Smooth muscle cell (in vitro differentiated cells): ENCODE results near the gene NRXN3. TPM values are rescaled to one million over a fixed set of nuclear protein-coding genes. Genes with fewer than 3 reads are reported as not detected.
A peak's percentile ranks its signal among the peaks of the same experiment; 100 is the strongest.

Source experiments
- DNase-seq: peaks from one replicate; lab custom pipeline; 2025; ENCODE audit not compliant: unreplicated experiment; lab: John Stamatoyannopoulos, UW
- H2AFZ ChIP-seq: fragments of 200-600 bp; sonication (generic); 2 replicates; pipeline ENCODE4 v1.6.0; 2016; ENCODE audit warnings: antibody characterized with exemption, low read depth, mild to moderate bottlenecking
- H3F3A ChIP-seq: fragments of 200-600 bp; sonication (generic); 2 replicates; pipeline ENCODE4 v1.6.0; 2017; ENCODE audit warnings: antibody characterized with exemption, low read depth
- H3K27ac ChIP-seq: fragments of 200-600 bp; sonication (generic); 2 replicates; pipeline ENCODE4 v1.5.1; 2016; ENCODE audit warnings: low read depth, mild to moderate bottlenecking
- H3K27me3 ChIP-seq: fragments of 200-600 bp; sonication (generic); 2 replicates; pipeline ENCODE4 v1.6.1; 2016; ENCODE audit warnings: low read depth, mild to moderate bottlenecking
- H3K36me3 ChIP-seq: fragments of 200-600 bp; sonication (generic); 2 replicates; pipeline ENCODE4 v1.5.1; 2016; ENCODE audit warnings: low read depth
- H3K4me1 ChIP-seq: fragments of 200-600 bp; sonication (generic); 2 replicates; pipeline ENCODE4 v1.5.1; 2016; ENCODE audit warnings: low read depth
- H3K4me2 ChIP-seq: fragments of 200-600 bp; sonication (generic); 2 replicates; pipeline ENCODE4 v1.6.0; 2016; ENCODE audit warnings: mild to moderate bottlenecking
- H3K4me3 ChIP-seq: fragments of 200-600 bp; sonication (generic); 2 replicates; pipeline ENCODE4 v1.5.1; 2016; ENCODE audit warnings: mild to moderate bottlenecking
- H3K79me2 ChIP-seq: fragments of 200-600 bp; sonication (generic); 2 replicates; pipeline ENCODE4 v1.6.0; 2016; ENCODE audit warnings: low read depth, mild to moderate bottlenecking
- H3K9ac ChIP-seq: fragments of 200-600 bp; sonication (generic); 2 replicates; pipeline ENCODE4 v1.6.0; 2016; ENCODE audit warnings: low read depth
- H3K9me3 ChIP-seq: fragments of 200-600 bp; sonication (generic); replicated peaks from 2 replicates; pipeline ENCODE4 v1.5.1; 2016; ENCODE audit warnings: low read depth
- H4K20me1 ChIP-seq: fragments of 200-600 bp; sonication (generic); 2 replicates; pipeline ENCODE4 v1.6.0; 2016; ENCODE audit warnings: low read depth
- CTCF ChIP-seq: fragments of 200-600 bp; sonication (generic); IDR thresholded peaks from 2 replicates; pipeline ENCODE4 v1.5.1; 2017; ENCODE audit warnings: borderline replicate concordance, mild to moderate bottlenecking, antibody characterized with exemption; ENCODE audit not compliant: insufficient read depth, poor library complexity, severe bottlenecking
- WGBS: methylation state at CpG from one replicate; pipeline ENCODE4 v1.1.7; 2016; ENCODE audit warnings: low lambda C conversion rate; 5-methylcytosine and 5-hydroxymethylcytosine counted together
- polyA plus RNA-seq: library from polyadenylated mRNA; unstranded; fragments of >200 nt; fragmentation: Nextera tagmentation; extraction: Ambion mirVana; gene quantifications from 2 replicates; pipeline ENCODE4 v1.2.1, GENCODE V29; 2016
- total RNA-seq: library from RNA; depleted of rRNA; stranded (reverse); fragments of >200 nt; gene quantifications from 2 replicates; pipeline ENCODE4 v1.2.3, GENCODE V29; 2014

Gene NRXN3
- total and polyA plus RNA-seq, 2 experiments from 2014 or later = 1.2 to 7.0 TPM

GRCh38 chr14:79665556-79665955 is 1495.4 kb downstream of the NRXN3 start:
- Histone ChIP-seq H2AFZ (no peak overlapping the region), H3K9ac (no peak overlapping the region), H3K79me2 (no peaks in the 10 kb centered on the region), H4K20me1 (no peaks in the 10 kb centered on the region), H3F3A (no peaks in the 10 kb centered on the region), H3K36me3 (no peaks in the 10 kb centered on the region), H3K9me3 (no peaks in the 10 kb centered on the region), H3K27me3 (no peaks in the 10 kb centered on the region), H3K4me1 (no peaks in the 10 kb centered on the region), H3K27ac (peak overlapping the region; percentile 1), H3K4me3 (no peak overlapping the region), H3K4me2 (no peak overlapping the region)
- DNase-seq = no peak
- TF ChIP-seq CTCF = no peak
- WGBS = 72% methylated on average over 3 of the region's 3 CpGs

GRCh38 chr14:79668951-79669350 is 1498.8 kb downstream of the NRXN3 start:
- Histone ChIP-seq H3K4me2 (no peak overlapping the region), H3K36me3 (no peaks in the 10 kb centered on the region), H3F3A (no peaks in the 10 kb centered on the region), H2AFZ (no peak overlapping the region), H4K20me1 (no peaks in the 10 kb centered on the region), H3K9me3 (no peaks in the 10 kb centered on the region), H3K4me1 (no peaks in the 10 kb centered on the region), H3K79me2 (no peaks in the 10 kb centered on the region), H3K9ac (no peak overlapping the region), H3K4me3 (no peak overlapping the region), H3K27ac (no peak overlapping the region), H3K27me3 (no peaks in the 10 kb centered on the region)
- DNase-seq = no peak
- no peak for TF ChIP-seq CTCF
- 93% methylated on average over 3 of the region's 3 CpGs for WGBS

- no peaks in the 10 kb centered on the region for H3K9me3 ChIP-seq
- WGBS = 90% methylated on average over 5 of the region's 5 CpGs
- DNase-seq = no peak
- H3K4me1 ChIP-seq = no peaks in the 10 kb centered on the region
- no peaks in the 10 kb centered on the region for H3K36me3 ChIP-seq
- no peak overlapping the region for H3K4me3 ChIP-seq
- H3K27me3 ChIP-seq = no peaks in the 10 kb centered on the region
- no peak overlapping the region for H2AFZ ChIP-seq
- H3K4me2 ChIP-seq = no peak overlapping the region
- H3K27ac ChIP-seq = no peak overlapping the region
- H4K20me1 ChIP-seq = no peaks in the 10 kb centered on the region
- H3F3A ChIP-seq = no peaks in the 10 kb centered on the region
- no peak overlapping the region for H3K9ac ChIP-seq
- H3K79me2 ChIP-seq = no peaks in the 10 kb centered on the region
- TF ChIP-seq CTCF = no peak
These were observed 1500.6 kb downstream of the NRXN3 start for GRCh38 chr14:79670811-79671210.

GRCh38 chr14:79680087-79680486 is 1509.9 kb downstream of the NRXN3 start:
- Histone ChIP-seq H3K4me1 (no peaks in the 10 kb centered on the region), H4K20me1 (no peaks in the 10 kb centered on the region), H3K9ac (no peak overlapping the region), H3K4me3 (no peak overlapping the region), H3F3A (no peaks in the 10 kb centered on the region), H3K27ac (no peak overlapping the region), H2AFZ (no peak overlapping the region), H3K79me2 (no peaks in the 10 kb centered on the region), H3K27me3 (no peaks in the 10 kb centered on the region), H3K4me2 (no peak overlapping the region), H3K9me3 (no peaks in the 10 kb centered on the region), H3K36me3 (no peaks in the 10 kb centered on the region)
- WGBS = 75% methylated on average over 5 of the region's 5 CpGs
- DNase-seq = no peak
- TF ChIP-seq CTCF = no peak
